Prostate gland (tissue), 2 donors: ENCODE data around the gene FLT1.

Experiments
- POLR2A ChIP-seq: fragments of 450-650 bp; IDR thresholded peaks from one replicate; pipeline ENCODE4 v1.6.1; 2016; ENCODE audit warnings: antibody characterized with exemption, mild to moderate bottlenecking
- TF ChIP-seq, protein P1 (sequence below), 4 experiments: fragments of 200-600 bp in 2 of 4; fragments of 450-650 bp in 2 of 4; sonication (generic) in 2 of 4; IDR thresholded peaks; 1 replicate in 3 of 4; 2 replicates in 1 of 4; pipeline ENCODE4 v1.5.1; 2016 to 2019; ENCODE audit warnings: antibody characterized with exemption in 4 of 4, mild to moderate bottlenecking in 2 of 4, moderate library complexity in 2 of 4

DNA sequence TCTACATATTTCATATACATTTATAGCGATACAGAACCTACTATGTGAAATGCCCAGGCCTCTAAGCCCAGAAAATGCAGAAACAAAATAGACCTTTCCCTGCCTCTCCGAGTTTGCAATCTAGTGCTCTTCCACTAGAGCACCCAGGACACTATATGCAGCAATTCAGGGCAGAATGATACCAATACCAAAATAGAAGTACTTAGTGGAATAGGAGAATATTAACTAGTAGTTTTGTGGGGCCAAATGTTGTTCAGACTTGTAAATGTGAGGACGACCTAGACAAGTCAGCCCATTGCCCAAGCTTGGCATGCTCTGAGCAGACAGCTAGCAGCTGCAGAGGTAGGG, 35.8 kb upstream of the FLT1 start:
- TF ChIP-seq, protein P1, sequence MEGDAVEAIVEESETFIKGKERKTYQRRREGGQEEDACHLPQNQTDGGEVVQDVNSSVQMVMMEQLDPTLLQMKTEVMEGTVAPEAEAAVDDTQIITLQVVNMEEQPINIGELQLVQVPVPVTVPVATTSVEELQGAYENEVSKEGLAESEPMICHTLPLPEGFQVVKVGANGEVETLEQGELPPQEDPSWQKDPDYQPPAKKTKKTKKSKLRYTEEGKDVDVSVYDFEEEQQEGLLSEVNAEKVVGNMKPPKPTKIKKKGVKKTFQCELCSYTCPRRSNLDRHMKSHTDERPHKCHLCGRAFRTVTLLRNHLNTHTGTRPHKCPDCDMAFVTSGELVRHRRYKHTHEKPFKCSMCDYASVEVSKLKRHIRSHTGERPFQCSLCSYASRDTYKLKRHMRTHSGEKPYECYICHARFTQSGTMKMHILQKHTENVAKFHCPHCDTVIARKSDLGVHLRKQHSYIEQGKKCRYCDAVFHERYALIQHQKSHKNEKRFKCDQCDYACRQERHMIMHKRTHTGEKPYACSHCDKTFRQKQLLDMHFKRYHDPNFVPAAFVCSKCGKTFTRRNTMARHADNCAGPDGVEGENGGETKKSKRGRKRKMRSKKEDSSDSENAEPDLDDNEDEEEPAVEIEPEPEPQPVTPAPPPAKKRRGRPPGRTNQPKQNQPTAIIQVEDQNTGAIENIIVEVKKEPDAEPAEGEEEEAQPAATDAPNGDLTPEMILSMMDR (IDR thresholded peaks at IDR 0.05) = no peak
- TF ChIP-seq POLR2A = no peak
